GM23248 (cell line): Measurements from ENCODE around the gene CTNNA3. TPM values are rescaled to one million over a fixed set of nuclear protein-coding genes. Genes with fewer than 3 reads are reported as not detected.

Experiments used
- DNase-seq: peaks from one replicate; pipeline ENCODE4 v3.0.0-alpha.2; 2015
- H2AFZ ChIP-seq: fragments of 200-600 bp; sonication (generic); 2 replicates; pipeline ENCODE4 v1.6.1; 2016; ENCODE audit warnings: antibody characterized with exemption
- H3F3A ChIP-seq: fragments of 200-600 bp; sonication (generic); 2 replicates; pipeline ENCODE4 v1.6.1; 2016; ENCODE audit warnings: mild to moderate bottlenecking, antibody characterized with exemption, mixed run types; ENCODE audit not compliant: insufficient read depth
- H3K27ac ChIP-seq: fragments of 200-600 bp; sonication (generic); 2 replicates; pipeline ENCODE4 v1.5.1; 2016; ENCODE audit warnings: mild to moderate bottlenecking
- H3K27me3 ChIP-seq: fragments of 200-600 bp; sonication (generic); replicated peaks from 2 replicates; pipeline ENCODE4 v1.6.1; 2016; ENCODE audit warnings: mild to moderate bottlenecking; ENCODE audit not compliant: insufficient read depth
- H3K36me3 ChIP-seq: fragments of 200-600 bp; sonication (generic); 2 replicates; pipeline ENCODE4 v1.6.1; 2016; ENCODE audit warnings: low read depth, mild to moderate bottlenecking
- H3K4me1 ChIP-seq: fragments of 200-600 bp; sonication (generic); 2 replicates; pipeline ENCODE4 v1.6.1; 2016; ENCODE audit warnings: mild to moderate bottlenecking; ENCODE audit not compliant: insufficient read depth
- H3K4me2 ChIP-seq: fragments of 200-600 bp; sonication (generic); one replicate; pipeline ENCODE4 v1.6.1; 2016; ENCODE audit warnings: mild to moderate bottlenecking; ENCODE audit not compliant: unreplicated experiment
- H3K4me3 ChIP-seq: fragments of 200-600 bp; sonication (generic); 2 replicates; pipeline ENCODE4 v1.5.1; 2016; ENCODE audit warnings: mild to moderate bottlenecking
- H3K79me2 ChIP-seq: fragments of 200-600 bp; sonication (generic); 2 replicates; pipeline ENCODE4 v1.6.1; 2016; ENCODE audit warnings: mild to moderate bottlenecking; ENCODE audit not compliant: insufficient read depth
- H3K9ac ChIP-seq: fragments of 200-600 bp; sonication (generic); 2 replicates; pipeline ENCODE4 v1.6.1; 2016; ENCODE audit warnings: mild to moderate bottlenecking
- H3K9me2 ChIP-seq: fragments of 200-600 bp; sonication (generic); 2 replicates; pipeline ENCODE4 v1.6.1; 2016; ENCODE audit warnings: mixed run types, mild to moderate bottlenecking, moderate library complexity; ENCODE audit not compliant: insufficient read depth
- H3K9me3 ChIP-seq: fragments of 200-600 bp; sonication (generic); one replicate; pipeline ENCODE4 v1.6.1; 2017; ENCODE audit warnings: low read depth
- H4K20me1 ChIP-seq: fragments of 200-600 bp; sonication (generic); 2 replicates; pipeline ENCODE4 v1.6.0; 2016; ENCODE audit not compliant: insufficient read depth
- EZH2 ChIP-seq: fragments of 200-600 bp; sonication (generic); IDR thresholded peaks from 2 replicates; pipeline ENCODE4 v1.6.1; 2018; ENCODE audit warnings: antibody characterized with exemption, mild to moderate bottlenecking; ENCODE audit not compliant: insufficient read depth, poor library complexity, severe bottlenecking
- EZH2phosphoT487 ChIP-seq: fragments of 200-600 bp; sonication (generic); IDR thresholded peaks from 2 replicates; pipeline ENCODE4 v1.6.1; 2018; ENCODE audit warnings: antibody characterized with exemption, moderate library complexity, mild to moderate bottlenecking, low read depth; ENCODE audit not compliant: insufficient read depth
- WGBS, 2 experiments: methylation state at CpG; one replicate each; pipeline ENCODE4 v1.1.6; 2015 to 2017; ENCODE audit warnings: low lambda C conversion rate in 2 of 2, low coverage in 1 of 2; ENCODE audit errors: missing lambda C conversion rate in 2 of 2; 5-methylcytosine and 5-hydroxymethylcytosine counted together
- in situ Hi-C: fragments of 300-500 bp; cut with MboI; formaldehyde crosslinking; loops from 2 replicates; pipeline ENCODE4 v1.15.0; 2020
- polyA plus RNA-seq: library from polyadenylated mRNA; unstranded; fragments of >200 nt; fragmentation: Nextera tagmentation; extraction: Ambion mirVana; gene quantifications from 2 replicates; pipeline ENCODE4 v1.2.1, GENCODE V29; 2016
- total RNA-seq: library from RNA; depleted of rRNA; stranded (reverse); fragments of >200 nt; shearing (Covaris generic); gene quantifications from 2 replicates; pipeline ENCODE4 v1.2.3, GENCODE V29; 2014

CTNNA3 gene
- total and polyA plus RNA-seq, 2 experiments from 2014 or later, result not detected

- Histone ChIP-seq H3K79me2 (no peaks in the 10 kb centered on the region), H3K4me2 (no peak overlapping the region), H3K27me3 (no peaks in the 10 kb centered on the region), H3F3A (no peaks in the 10 kb centered on the region), H3K4me1 (no peaks in the 10 kb centered on the region), H3K9me3 (no peaks in the 10 kb centered on the region), H3K9ac (no peak overlapping the region), H4K20me1 (no peaks in the 10 kb centered on the region), H3K9me2 (no peaks in the 10 kb centered on the region), H3K4me3 (no peak overlapping the region), H3K27ac (no peak overlapping the region), H3K36me3 (no peaks in the 10 kb centered on the region), H2AFZ (no peak overlapping the region)
- in situ Hi-C loops, result no loop called here
- WGBS, 2 experiments, result 17 to 27% methylated on average over 2 of the region's 2 CpGs
- TF ChIP-seq EZH2, result no peak
- TF ChIP-seq EZH2phosphoT487, result no peak
- no peak for DNase-seq
Observed at GRCh38 chr10:67506083-67506756, 189.8 kb downstream of the CTNNA3 start.

DNA sequence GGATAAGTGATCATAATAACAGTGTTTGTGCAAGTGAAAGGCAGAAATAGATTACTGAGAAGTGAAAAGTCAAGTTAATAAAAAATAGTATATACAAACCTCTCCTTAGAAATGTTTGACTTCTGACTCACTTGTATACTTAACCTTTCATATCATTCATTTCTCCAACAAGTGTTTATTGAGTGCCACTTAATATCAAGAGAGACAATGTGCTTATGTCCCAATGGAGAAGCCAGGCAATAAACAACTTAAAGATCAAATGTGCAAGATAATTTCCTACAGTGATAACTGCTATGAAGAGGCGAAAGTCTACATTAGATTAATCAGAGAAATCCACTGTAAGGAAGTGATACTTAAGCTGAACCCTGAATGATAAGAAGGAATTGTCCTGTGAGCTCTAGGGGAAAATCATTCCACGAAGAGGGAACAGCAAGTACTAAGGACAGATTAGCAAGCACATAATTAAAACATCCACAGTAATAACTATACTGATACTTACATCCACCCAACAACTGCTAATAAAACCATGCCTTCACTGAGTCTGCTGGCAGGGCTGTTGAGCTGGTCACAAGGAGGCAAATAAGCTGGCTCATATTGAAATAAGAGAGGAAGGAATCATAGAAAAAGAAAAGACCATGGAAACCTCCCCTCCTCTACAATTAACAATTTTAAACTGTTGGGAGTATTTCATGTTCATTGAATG lies 203.5 kb downstream of the CTNNA3 start:
- Histone ChIP-seq H3K9ac (no peak overlapping the region), H3K9me3 (no peaks in the 10 kb centered on the region), H3K4me3 (no peak overlapping the region), H3K27me3 (no peaks in the 10 kb centered on the region), H3F3A (no peaks in the 10 kb centered on the region), H4K20me1 (no peaks in the 10 kb centered on the region), H2AFZ (no peak overlapping the region), H3K4me2 (no peak overlapping the region), H3K4me1 (no peaks in the 10 kb centered on the region), H3K27ac (no peak overlapping the region), H3K79me2 (no peaks in the 10 kb centered on the region), H3K9me2 (no peaks in the 10 kb centered on the region), H3K36me3 (no peaks in the 10 kb centered on the region)
- DNase-seq, result no peak
- 9 to 14% methylated on average over 2 of the region's 2 CpGs for WGBS, 2 experiments
- in situ Hi-C loops, result no loop called here
- no peak for TF ChIP-seq EZH2phosphoT487
- TF ChIP-seq EZH2, result no peak

- in situ Hi-C loops, result no loop called here
- H3K79me2 ChIP-seq, result no peaks in the 10 kb centered on the region
- no peaks in the 10 kb centered on the region for H3K9me2 ChIP-seq
- no peaks in the 10 kb centered on the region for H3K4me1 ChIP-seq
- no peaks in the 10 kb centered on the region for H3F3A ChIP-seq
- no peak overlapping the region for H3K4me3 ChIP-seq
- no peak overlapping the region for H3K27ac ChIP-seq
- no peaks in the 10 kb centered on the region for H4K20me1 ChIP-seq
- no peak overlapping the region for H2AFZ ChIP-seq
- H3K9ac ChIP-seq, result no peak overlapping the region
- no peaks in the 10 kb centered on the region for H3K36me3 ChIP-seq
- TF ChIP-seq EZH2phosphoT487 (no peak), EZH2 (no peak)
- no peaks in the 10 kb centered on the region for H3K9me3 ChIP-seq
- H3K4me2 ChIP-seq, result no peak overlapping the region
- WGBS, 2 experiments, result 24% methylated on average over 6 of the region's 6 CpGs
- no peak for DNase-seq
- no peaks in the 10 kb centered on the region for H3K27me3 ChIP-seq
Observed at GRCh38 chr10:67487906-67488619, 207.9 kb downstream of the CTNNA3 start.

DNA sequence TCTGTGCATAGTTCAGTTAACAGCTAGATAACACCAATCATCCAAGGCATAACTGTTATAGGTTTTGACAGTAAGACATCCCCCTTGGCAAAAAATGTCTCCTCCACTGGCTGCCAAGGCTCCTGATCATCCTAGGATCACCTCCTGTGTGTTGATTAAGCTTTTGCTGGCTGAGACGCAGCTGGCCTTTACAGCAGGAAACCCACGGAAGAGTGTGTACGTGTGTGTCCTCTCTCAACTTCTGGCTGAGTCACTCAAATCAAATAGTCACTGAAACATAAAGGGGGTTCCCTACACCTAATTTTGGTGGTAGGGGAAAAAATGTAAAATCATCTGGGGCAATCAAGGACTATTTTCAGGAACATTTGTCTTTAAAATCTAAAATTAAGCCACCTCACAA lies 208.8 kb downstream of the CTNNA3 start:
- Histone ChIP-seq H3K4me2 (no peak overlapping the region), H3K79me2 (no peaks in the 10 kb centered on the region), H3K27me3 (no peaks in the 10 kb centered on the region), H4K20me1 (no peaks in the 10 kb centered on the region), H3F3A (no peaks in the 10 kb centered on the region), H3K9ac (no peak overlapping the region), H3K27ac (no peak overlapping the region), H3K36me3 (no peaks in the 10 kb centered on the region), H2AFZ (no peak overlapping the region), H3K4me1 (no peaks in the 10 kb centered on the region), H3K4me3 (no peak overlapping the region), H3K9me3 (no peaks in the 10 kb centered on the region), H3K9me2 (no peaks in the 10 kb centered on the region)
- DNase-seq, result no peak
- in situ Hi-C loops, result no loop called here
- TF ChIP-seq EZH2phosphoT487, result no peak
- TF ChIP-seq EZH2, result no peak
- WGBS, 2 experiments, result 11 to 16% methylated on average over 3 of the region's 3 CpGs
